MV-4-11 (cell line): Measurements from ENCODE around the gene KLF18.
A peak's percentile ranks its signal among the peaks of the same experiment; 100 is the strongest.
"Not testable (repeated sequence)": the region's sequence is repeated elsewhere in the genome, so short reads cannot be mapped to it uniquely, and the experiment has no call there.

Source experiments
- DNase-seq: peaks from one replicate; lab custom pipeline; 2025; lab: John Stamatoyannopoulos, UW

The KLF18 gene

DNA sequence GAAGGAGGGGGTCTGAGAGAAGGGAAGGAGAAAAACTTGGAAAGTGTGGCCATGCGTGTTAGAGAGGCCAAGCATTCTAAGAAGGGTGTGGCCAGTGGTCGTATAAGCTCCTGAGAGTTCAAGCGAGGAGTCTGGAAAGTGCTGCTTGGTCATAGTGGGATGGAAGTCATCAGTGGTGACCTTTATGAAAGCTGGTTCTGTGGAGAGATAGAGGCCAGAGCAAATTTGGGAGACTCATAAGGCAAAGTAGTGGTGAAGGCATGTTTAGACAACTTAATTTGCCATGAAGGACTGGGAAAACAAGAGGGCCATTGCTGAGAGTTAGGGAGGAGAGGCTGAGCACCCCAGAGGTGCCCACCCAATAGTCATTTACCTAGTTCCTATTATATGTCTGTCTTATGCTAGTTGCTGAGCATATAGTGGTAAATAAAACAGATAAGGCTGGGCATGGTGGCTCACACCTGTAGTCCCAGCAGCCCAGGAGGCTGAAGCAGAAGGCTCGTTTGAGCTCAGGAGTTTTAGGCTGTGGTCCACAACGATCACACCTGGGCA, 21.0 kb downstream of the KLF18 start:
- no peak for DNase-seq

DNA sequence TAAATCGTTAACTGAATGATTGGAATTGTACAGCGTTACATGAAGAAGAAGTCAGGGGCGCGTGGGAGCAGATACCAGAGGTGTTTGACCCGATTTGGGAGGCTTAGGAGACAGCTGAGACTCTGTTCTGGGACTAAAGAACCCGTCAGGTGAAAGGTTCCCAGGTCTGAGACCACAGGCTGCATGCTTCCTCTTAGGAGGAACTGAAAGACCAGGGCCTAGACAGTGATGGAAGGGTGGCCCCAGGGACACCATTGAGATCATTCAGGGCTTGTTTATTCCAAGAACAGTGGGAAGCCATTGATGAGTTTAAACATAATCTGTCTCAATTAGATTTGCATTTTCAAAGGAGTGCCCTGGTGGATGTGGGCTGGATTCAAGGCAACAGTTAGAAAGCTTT, 21.9 kb downstream of the KLF18 start:
- DNase-seq: peak; percentile 14

DNA sequence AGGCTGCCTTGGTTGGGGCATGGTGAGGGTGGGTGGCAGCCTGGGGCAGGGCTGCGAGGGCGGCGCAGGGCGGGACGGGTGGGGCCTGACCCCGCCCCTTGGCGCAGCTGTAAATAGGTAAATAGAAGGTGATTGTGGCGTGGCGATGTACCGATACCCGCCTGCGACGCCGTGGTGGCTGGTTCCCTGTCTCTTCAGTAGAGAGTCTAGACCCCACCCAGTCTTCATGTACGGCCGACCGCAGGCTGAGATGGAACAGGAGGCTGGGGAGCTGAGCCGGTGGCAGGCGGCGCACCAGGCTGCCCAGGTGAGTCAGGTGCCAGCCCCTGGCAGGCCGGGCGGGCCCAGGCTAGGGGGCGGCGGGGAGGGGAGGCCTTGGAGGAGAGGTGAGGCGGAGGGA, 22.7 kb downstream of the KLF18 start, which contains the start of gene KLF17:
KLF17 (plus strand) TSS at position 140 of the 400 bp plus-strand sequence; CDS start at position 227, 87 bp downstream.
- DNase-seq: no peak

DNA sequence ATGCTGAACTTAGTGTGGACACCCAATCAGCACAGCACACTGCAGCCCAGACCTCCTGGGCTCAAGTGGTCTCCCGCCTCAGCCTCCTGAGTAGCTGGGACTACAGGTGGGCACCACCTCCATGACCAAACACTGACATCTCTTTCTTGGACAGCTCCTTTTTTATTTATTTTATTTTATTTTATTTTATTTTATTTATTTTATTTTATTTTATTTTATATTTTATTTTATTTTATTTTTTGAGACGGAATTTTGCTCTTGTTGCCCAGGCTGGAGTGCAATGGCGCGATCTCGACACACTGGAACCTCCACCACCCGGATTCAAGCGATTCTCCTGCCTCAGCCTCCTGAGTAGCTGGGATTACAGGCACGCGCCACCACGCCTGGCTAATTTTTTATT, 24.2 kb downstream of the KLF18 start:
- DNase-seq: not testable (repeated sequence)

DNA sequence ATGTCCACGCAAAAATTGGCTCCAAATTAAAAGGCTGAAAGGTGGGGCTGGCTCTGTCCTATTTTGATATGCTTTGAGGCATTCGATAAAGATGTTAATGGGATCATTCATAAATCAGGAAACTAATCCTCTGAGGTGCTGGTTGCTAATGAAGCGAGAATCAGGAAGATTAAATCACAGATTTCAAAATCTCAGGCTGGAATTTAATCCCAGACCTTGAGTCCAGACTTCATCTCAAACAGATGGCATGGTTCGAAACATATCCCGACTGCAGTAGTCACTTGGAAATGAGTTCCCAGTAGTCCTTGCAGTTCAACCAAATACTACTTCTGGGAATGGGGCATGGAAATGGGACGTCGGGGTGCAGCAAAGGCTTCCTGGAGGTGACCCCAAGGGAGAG, 27.3 kb downstream of the KLF18 start:
- no peak for DNase-seq

DNA sequence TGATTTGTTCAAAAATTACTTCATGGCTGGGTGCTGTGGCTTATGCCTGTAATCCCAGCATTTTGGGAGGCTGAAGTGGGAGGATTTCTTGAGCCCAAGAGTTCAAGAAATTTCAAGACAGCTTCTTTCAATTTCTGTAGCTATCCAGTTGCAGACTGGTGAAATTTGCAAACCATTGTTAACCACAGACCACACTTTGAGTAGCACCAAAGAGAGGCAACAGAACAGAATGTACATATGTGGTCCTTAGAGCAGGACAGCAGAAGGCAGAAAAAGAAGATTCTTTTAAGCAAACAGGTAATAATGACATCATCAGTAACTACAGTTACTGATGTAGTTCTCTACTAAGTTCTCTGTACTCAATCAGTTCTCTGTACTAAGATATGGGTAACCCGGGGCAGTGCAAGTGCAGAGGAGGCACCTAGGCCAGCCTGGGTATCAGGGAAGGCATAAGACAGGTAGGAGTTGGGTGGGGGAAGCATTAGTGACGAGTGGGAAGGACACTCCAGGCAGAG, 28.3 kb downstream of the KLF18 start:
- DNase-seq: peak; percentile 6

DNA sequence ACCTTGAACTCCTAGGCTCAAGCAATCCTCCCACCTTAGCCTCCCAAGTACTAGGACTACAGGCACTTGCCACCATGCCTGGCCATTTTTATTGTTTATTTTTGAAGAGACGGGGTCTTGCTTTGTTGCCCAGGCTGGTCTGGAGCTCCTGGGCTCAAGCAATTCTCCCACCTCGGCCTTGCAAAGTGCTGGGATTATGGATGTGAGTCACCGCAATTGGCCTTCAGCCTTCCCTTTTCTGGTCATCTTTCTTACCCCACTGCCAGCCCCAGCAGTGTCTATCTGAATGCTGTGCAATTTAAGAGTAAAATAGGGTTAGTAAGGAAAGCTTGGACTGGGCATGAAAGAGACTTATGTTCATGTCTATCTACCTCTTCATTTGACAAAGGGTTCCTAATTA, 28.9 kb downstream of the KLF18 start:
- DNase-seq: peak; percentile 5

DNA sequence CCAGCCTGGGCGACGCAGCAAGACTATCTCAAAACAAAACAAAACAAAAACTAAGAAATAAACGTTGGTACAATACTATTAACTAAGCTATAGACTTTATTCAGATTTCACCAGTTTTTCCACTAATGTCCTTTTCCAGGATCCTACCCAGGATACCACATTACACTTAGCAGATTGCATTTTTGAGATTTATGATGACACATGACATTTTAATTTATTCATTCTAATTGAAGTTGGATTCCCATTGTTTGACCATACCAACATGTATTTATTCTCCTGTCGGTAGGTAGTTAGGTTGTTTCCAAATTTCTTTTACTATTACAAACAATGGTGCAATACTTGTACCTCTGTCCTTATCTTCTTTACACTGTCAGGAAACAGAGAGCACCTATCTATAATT, 29.6 kb downstream of the KLF18 start:
- DNase-seq: no peak

DNA sequence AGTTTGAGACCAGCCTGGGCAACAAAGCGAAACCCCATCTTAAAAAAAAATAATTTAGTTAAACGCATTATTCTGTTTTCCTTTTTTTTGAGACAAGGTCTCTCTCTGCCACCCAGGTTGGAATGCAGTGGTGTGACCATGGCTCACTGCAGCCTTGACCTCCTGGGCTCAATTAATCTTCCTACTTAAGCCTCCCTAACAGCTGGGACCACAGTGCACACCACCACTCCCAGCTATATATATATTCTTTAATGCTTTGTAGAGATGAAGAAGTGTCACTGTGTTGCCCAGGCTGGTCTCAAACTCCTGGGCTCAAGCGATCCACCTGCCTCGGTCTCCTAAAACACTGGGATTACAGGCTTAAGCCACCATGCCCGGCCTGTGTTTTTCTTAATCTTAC, 30.5 kb downstream of the KLF18 start:
- DNase-seq: no peak

DNA sequence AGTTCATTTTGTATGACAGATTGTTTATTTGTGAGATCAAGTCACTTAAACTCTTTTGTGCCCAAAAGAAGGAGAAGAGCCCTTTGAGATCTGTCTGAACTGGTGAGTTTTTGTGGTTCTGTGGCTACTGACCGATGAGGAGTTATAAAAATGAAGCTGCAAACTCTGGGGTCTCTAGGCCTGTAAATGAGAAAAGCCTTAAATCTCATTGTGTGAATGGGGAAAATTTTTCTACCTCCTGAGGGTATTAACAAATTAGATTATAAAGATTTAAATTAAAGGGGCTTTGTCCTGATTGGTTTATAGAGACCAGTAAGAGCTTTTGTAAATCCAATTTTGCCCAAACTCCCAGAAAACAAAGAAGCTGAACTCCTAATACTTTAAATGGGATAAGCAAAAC, 32.5 kb downstream of the KLF18 start:
- no peak for DNase-seq

DNA sequence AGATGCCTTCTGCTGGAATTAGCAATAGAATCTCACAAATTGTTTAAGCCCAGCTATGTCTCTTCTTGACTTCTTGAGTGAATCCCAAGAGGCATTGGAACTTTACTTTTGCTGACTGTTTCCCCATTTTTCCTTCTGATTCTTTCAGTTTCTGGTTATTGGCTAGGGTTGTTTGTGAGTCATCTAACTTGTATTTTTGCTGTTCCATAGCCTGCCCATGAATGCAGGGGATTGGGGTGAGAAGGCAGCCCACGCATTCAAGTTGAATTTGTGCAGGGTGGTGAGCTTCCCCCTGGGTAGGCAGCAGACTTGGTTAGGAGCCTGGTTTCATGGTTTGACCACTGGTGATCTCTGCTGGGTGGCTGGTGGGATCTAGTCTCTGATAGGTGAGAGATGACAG, 33.2 kb downstream of the KLF18 start:
- peak; percentile 50 for DNase-seq

DNA sequence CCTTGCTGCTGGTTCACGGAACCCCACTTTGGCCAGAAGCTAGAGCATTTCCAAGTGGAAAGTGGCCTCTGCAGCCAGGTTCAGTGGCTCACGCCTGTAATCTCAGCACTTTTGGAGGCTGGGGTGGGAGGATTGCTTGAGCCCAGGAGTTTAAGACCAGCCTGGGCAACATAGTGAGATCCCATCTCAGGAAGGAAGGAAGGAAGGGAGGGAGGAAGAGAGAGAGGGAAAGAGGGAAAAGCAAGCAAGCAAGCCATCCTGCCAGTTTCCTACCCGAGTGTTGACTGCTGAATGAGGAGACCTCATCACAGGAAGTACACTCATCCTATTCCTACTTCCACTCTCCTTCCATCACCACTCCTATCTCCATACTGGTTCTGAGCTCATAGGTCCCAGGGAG, 35.6 kb downstream of the KLF18 start:
- no peak for DNase-seq

DNA sequence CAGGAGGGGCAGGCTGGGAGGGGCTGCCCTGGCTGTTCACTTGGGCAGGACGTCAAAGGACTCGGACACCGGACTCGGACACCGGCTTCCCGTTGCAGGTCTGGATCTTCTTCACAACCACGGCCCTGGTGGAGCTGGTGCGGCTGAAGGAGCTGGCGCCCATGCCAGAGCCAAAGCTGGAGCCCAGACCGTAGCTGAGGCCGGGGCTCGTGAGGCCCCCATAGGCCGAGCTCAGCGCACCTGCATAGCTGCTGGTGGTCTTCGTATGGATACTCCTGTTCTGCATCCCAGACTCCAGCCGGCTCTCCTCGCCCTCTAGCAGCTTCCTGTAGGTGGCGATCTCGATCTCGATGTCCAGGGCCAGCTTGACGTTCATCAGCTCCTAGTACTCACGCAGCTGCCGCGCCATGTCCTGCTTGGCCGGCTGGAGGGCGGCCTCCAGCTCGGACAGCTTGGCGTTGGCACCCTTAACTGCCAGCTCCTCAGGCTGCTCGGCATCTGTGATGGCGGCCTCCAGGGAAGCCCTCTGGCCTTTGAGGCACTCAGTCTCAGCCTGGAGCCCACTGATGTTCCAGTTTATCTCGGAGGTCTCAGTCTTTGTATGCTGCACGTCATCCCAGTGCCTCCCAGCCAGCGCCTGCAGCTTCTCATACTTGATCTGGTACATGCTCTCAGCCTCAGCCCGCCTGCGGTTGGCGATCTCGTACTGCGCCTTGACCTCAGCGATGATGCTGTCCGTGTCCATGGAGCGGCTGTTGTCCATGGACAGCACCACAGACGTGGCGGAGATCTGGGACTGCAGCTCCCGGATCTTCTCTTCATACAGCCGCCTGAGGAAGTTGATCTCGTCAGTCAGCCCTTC, 37.9 kb downstream of the KLF18 start:
- DNase-seq: no peak

DNA sequence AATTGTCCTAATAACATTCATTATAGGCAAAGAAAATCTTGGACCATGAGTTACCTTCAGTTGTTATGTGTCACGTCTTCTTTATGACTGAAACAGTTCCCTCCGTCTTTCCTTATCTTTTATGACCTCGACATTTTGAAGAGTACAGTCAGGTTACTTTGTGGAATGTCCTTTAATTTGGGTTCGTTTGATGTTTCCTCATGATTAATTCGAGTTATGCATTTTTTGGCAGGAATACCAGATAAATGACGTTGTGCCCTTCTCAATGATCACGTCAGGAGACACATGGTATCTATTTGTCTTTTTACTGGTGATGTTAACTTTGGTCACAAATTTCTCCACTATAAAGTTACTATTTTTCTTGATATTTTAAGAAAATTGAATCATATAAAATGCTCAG, 40.1 kb downstream of the KLF18 start:
- no peak for DNase-seq

DNA sequence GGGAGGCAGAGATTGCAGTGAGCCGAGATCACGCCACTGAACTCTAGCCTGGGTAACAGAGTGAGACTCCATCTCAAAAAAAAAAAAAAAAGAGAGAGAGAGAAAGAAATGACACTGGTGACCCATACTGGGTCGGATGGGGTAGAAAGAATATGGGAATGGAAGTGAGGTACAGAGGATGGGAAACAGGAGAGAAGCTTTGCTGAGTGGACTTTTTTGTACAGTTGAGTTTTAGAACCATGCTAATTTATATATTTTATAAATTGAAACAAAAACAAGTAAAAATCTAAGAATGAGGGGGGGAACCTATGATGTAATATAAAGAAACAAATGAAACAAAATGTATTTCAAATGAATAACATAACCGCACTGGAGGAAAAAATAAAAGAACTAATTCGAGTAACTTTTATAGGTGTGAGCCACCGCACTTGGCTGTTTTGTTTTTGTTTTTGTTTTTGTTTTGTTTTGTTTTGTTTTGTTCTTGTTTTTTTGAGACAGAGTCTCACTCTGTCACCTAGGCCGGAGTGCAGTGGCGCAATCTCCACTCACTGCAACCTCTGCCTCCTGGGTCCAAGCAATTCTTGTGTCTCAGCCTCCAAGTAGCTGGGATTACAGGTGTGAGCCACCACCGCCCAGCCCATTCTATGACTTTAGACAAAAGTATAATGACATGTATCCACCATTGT, 41.1 kb downstream of the KLF18 start:
- DNase-seq: no peak

DNA sequence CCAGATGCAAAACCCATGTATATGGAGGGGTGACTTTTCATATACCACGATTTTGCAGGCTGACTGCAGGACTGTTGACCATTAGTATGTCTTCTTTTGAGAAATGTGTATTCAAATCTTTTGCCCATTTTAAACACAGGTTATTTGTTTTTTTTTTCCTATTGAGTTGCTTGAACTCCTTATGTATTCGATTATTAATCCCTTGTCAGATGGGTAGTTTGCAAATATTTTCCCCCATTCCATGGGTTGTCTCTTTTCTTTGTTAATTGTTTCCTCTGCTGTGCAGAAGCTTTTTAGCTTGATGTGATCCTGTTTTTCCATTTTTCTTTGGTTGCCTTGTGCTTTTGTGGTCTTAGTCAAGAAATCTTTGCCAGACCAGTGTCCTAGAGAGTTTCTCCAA, 47.4 kb downstream of the KLF18 start:
- DNase-seq: no peak

DNA sequence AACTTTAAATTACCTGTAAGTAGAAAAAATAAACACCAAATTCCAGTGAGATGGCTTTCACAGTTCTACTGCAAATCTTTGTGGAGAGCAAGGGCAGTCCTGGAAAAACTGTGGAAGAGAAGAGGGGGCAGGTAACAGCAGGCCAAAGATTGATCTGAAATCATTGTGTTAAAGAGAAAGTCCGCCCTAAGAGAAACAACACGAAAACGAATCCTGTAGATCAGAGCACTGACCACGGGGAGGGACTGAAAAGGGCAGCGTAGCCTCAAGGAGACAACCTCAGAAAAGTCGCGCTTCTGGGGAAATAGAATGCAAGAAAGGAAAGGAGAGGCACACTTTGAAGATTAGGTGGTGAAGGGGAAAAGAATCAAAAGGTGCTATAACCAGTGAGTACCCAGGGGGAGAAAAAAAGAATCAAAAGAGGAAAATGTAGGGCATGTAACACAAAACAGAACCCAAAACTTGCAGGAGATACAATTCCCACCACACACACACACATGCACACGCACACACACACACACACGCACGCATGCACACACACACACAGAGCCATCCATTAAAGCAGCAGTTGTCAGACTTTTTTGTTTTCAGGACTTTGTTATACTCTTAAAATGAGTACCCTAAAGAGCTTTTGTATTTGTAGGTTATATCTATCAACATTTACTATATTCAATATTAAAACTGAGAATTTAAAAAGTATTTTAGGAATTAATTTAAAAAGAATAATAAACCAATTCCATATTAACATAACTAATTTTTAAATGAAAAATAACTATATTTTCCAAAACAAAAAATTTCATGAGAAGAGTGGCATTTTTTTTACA, 50.8 kb downstream of the KLF18 start:
- no peak for DNase-seq

DNA sequence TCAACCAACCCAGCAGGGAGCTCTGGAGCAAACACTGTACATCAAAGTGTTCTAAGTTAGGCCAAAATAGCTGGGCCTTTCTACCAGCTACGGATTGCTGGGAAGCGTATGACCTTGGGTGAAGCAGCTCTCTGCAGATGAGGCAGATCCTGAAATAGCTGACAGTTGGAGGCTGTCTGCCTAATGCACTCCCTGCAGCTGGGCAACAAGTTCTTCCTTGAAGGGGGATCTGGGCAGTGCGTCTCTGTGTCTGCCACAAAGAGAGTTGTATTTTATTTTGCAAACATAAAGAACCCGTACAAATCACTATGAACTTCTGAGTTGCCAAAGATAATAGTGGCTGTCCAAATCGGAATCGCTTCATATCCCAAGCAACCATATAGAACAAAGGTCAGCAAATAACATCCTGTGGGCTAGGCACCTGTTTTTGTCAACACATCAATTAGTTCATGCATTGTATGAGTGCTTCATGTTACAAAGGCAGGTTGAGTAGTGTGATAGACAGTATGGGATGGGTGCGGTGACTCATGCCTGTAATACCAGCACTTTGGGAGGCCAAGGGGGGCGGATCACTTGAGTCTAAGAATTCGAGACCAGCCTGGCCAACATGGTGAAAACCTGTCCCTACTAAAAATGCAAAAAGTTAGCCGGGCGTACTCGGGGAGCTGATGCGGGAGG, 51.9 kb downstream of the KLF18 start:
- DNase-seq: no peak
